ENCODE data around the gene RAB26. TPM values are rescaled to one million over a fixed set of nuclear protein-coding genes. Genes with fewer than 3 reads are reported as not detected.
A peak's percentile ranks its signal among the peaks of the same experiment; 100 is the strongest.
"Not testable (repeated sequence)": the region's sequence is repeated elsewhere in the genome, so short reads cannot be mapped to it uniquely, and the experiment has no call there.

RAB26 gene
- total RNA-seq, 1 donor from 2014 or later, result not detected

- peak overlapping the region; percentile 51 to 87 (median 79) for H3K9ac ChIP-seq (ENCODE audit: low read depth in 1 of 3, low read length in 3 of 3)
- H3K4me3 ChIP-seq (ENCODE audit: low read length in 3 of 3), result peak overlapping the region in 2 of 3 donors; percentile 56 to 67
- not testable (repeated sequence) for H3K36me3 ChIP-seq (ENCODE audit: control insufficient read depth in 3 of 3, insufficient read depth in 3 of 3, low read length in 3 of 3); H3K9me3 ChIP-seq (ENCODE audit: control insufficient read depth in 3 of 3, low read length in 3 of 3); H3K27me3 ChIP-seq (ENCODE audit: control insufficient read depth in 3 of 3, insufficient read depth in 3 of 3, low read length in 3 of 3)
- H3K27ac ChIP-seq (ENCODE audit: low read depth, low read length), result peak overlapping the region; percentile 90
- H3K4me1 ChIP-seq (ENCODE audit: control insufficient read depth in 3 of 3, insufficient read depth in 3 of 3, low read length in 3 of 3), result peaks cover 62 to 78% (median 72%) of the 10 kb centered on the region in 3 donors
Observed at GRCh38 chr16:2124694-2125444, 23.6 kb upstream of the RAB26 start.

DNA sequence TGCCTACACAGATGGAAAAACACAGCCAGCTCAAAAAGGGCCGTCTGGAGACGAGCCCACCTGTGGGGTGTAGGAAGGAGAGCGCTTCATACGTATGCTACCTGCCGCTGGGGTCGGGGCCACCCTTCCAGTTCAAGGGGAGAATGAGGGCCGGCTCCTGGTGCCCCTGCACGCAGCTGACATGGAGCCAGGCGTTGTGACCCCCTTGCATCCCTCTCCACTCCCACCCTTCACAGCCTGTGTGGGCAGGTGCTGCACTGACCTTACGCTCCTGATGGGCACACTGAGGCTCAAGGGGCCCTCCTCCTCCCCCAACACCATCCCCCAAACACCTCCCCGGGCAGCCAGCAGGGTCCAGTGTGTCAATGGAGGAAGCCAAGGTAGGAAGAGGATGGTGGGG, 22.8 kb upstream of the RAB26 start:
- Histone ChIP-seq H3K4me1 (ENCODE audit: control insufficient read depth in 3 of 3, insufficient read depth in 3 of 3, low read length in 3 of 3) (peaks cover 65 to 80% (median 77%) of the 10 kb centered on the region in 3 donors), H3K4me3 (ENCODE audit: low read length in 3 of 3) (peak overlapping the region; percentile 14 to 67 (median 54)), H3K9ac (ENCODE audit: low read depth in 1 of 3, low read length in 3 of 3) (peak overlapping the region; percentile 51 to 87 (median 79)), H3K27ac (ENCODE audit: low read depth, low read length) (peak overlapping the region; percentile 90)
- H3K9me3 ChIP-seq (ENCODE audit: control insufficient read depth in 3 of 3, low read length in 3 of 3); H3K27me3 ChIP-seq (ENCODE audit: control insufficient read depth in 3 of 3, insufficient read depth in 3 of 3, low read length in 3 of 3); H3K36me3 ChIP-seq (ENCODE audit: control insufficient read depth in 3 of 3, insufficient read depth in 3 of 3, low read length in 3 of 3): not testable (repeated sequence)

DNA sequence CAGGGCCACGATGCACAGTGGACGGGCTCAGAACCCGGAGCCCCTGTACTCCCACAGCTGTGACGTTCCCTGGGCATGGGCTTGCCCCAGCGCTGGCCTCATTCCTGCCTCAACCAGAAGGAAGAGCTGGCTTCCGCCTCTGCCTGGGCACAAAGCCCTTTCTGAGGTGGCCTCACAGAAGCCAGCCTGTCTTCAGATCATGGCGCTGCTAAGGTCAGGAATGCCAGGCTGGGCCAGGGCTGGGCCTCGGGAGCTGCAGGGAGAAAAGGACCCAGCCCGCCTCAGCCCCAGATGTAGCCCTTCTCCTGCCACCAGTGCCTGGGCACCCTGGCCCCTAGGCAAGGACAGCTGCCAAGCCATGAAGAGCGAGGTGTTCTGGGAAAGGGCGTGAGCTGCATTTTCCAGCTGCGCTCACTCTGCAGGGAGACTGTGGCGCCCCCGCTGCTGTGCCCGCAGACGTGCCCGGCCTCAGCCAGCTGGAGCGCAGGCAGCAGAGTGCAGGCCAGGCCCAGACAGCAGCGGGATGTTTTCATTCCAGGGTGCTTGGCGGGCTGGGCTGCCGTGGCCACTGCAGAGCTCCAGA, 22.2 kb upstream of the RAB26 start:
- Histone ChIP-seq H3K4me1 (ENCODE audit: control insufficient read depth in 3 of 3, insufficient read depth in 3 of 3, low read length in 3 of 3) (peaks cover 64 to 83% (median 76%) of the 10 kb centered on the region in 3 donors), H3K27ac (ENCODE audit: low read depth, low read length) (peak overlapping the region; percentile 90), H3K9ac (ENCODE audit: low read depth in 1 of 3, low read length in 3 of 3) (peak overlapping the region in 2 of 3 donors; percentile 79 to 87), H3K4me3 (ENCODE audit: low read length in 3 of 3) (peak overlapping the region in 2 of 3 donors; percentile 35 to 67)
- not testable (repeated sequence) for H3K9me3 ChIP-seq (ENCODE audit: control insufficient read depth in 3 of 3, low read length in 3 of 3); H3K36me3 ChIP-seq (ENCODE audit: control insufficient read depth in 3 of 3, insufficient read depth in 3 of 3, low read length in 3 of 3); H3K27me3 ChIP-seq (ENCODE audit: control insufficient read depth in 3 of 3, insufficient read depth in 3 of 3, low read length in 3 of 3)

DNA sequence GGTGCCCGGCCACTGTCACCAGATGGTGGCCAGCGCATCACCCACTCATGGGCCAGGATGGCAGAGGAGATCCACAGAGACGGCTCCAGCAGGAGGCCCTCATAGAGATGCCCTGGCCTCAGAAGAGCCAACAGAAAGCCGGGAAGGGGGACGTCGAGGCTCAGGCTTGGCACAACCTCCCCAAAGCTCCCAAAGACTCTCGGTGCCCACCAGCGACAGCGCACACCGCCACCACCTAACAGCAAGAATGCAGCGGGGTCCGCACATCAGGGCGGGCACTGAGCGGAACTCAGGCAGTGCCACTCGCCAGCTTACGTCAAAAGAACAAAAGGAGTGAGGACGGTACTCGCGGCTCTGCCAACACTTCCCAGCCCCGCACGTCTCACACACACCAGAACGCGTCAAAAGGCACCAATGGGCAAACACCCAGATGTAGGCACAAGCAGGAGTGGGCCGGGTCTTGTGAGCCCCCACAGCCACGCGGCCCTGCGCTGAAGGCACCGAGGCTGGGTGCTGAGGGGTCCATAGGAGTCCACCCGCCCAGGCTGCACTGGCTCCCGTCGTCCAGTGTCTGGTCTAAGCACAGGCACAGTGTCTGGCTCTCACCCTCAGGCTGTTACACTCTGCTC, 21.4 kb upstream of the RAB26 start:
- peak overlapping the region; percentile 51 to 87 (median 53) for H3K9ac ChIP-seq (ENCODE audit: low read depth in 1 of 3, low read length in 3 of 3)
- H3K9me3 ChIP-seq (ENCODE audit: control insufficient read depth in 3 of 3, low read length in 3 of 3); H3K27me3 ChIP-seq (ENCODE audit: control insufficient read depth in 3 of 3, insufficient read depth in 3 of 3, low read length in 3 of 3); H3K36me3 ChIP-seq (ENCODE audit: control insufficient read depth in 3 of 3, insufficient read depth in 3 of 3, low read length in 3 of 3): not testable (repeated sequence)
- H3K4me3 ChIP-seq (ENCODE audit: low read length in 3 of 3), result peak overlapping the region; percentile 23 to 67 (median 35)
- H3K27ac ChIP-seq (ENCODE audit: low read depth, low read length), result peak overlapping the region; percentile 90
- peaks cover 57 to 75% (median 69%) of the 10 kb centered on the region in 3 donors for H3K4me1 ChIP-seq (ENCODE audit: control insufficient read depth in 3 of 3, insufficient read depth in 3 of 3, low read length in 3 of 3)

- Histone ChIP-seq H3K27ac (ENCODE audit: low read depth, low read length) (peak overlapping the region; percentile 90), H3K4me3 (ENCODE audit: low read length in 3 of 3) (peak overlapping the region in 1 of 3 donors; percentile 67), H3K4me1 (ENCODE audit: control insufficient read depth in 3 of 3, insufficient read depth in 3 of 3, low read length in 3 of 3) (peaks cover 50 to 68% (median 62%) of the 10 kb centered on the region in 3 donors)
- H3K9me3 ChIP-seq (ENCODE audit: control insufficient read depth in 3 of 3, low read length in 3 of 3); H3K27me3 ChIP-seq (ENCODE audit: control insufficient read depth in 3 of 3, insufficient read depth in 3 of 3, low read length in 3 of 3); H3K9ac ChIP-seq (ENCODE audit: low read depth in 1 of 3, low read length in 3 of 3); H3K36me3 ChIP-seq (ENCODE audit: control insufficient read depth in 3 of 3, insufficient read depth in 3 of 3, low read length in 3 of 3): not testable (repeated sequence)
Observed at GRCh38 chr16:2127630-2128280, 20.7 kb upstream of the RAB26 start.

- not testable (repeated sequence) for H3K27ac ChIP-seq (ENCODE audit: low read depth, low read length); H3K36me3 ChIP-seq (ENCODE audit: control insufficient read depth in 3 of 3, insufficient read depth in 3 of 3, low read length in 3 of 3); H3K9ac ChIP-seq (ENCODE audit: low read depth in 1 of 3, low read length in 3 of 3); H3K9me3 ChIP-seq (ENCODE audit: control insufficient read depth in 3 of 3, low read length in 3 of 3); H3K4me3 ChIP-seq (ENCODE audit: low read length in 3 of 3); H3K27me3 ChIP-seq (ENCODE audit: control insufficient read depth in 3 of 3, insufficient read depth in 3 of 3, low read length in 3 of 3)
- H3K4me1 ChIP-seq (ENCODE audit: control insufficient read depth in 3 of 3, insufficient read depth in 3 of 3, low read length in 3 of 3), result peaks cover 41 to 58% (median 53%) of the 10 kb centered on the region in 3 donors
Observed at GRCh38 chr16:2129251-2129650, 19.2 kb upstream of the RAB26 start.

- peak overlapping the region in 1 of 3 donors; percentile 25 for H3K9ac ChIP-seq (ENCODE audit: low read depth in 1 of 3, low read length in 3 of 3)
- peaks cover 38 to 52% (median 46%) of the 10 kb centered on the region in 3 donors for H3K4me1 ChIP-seq (ENCODE audit: control insufficient read depth in 3 of 3, insufficient read depth in 3 of 3, low read length in 3 of 3)
- not testable (repeated sequence) for H3K4me3 ChIP-seq (ENCODE audit: low read length in 3 of 3); H3K36me3 ChIP-seq (ENCODE audit: control insufficient read depth in 3 of 3, insufficient read depth in 3 of 3, low read length in 3 of 3); H3K27me3 ChIP-seq (ENCODE audit: control insufficient read depth in 3 of 3, insufficient read depth in 3 of 3, low read length in 3 of 3); H3K27ac ChIP-seq (ENCODE audit: low read depth, low read length); H3K9me3 ChIP-seq (ENCODE audit: control insufficient read depth in 3 of 3, low read length in 3 of 3)
Observed at GRCh38 chr16:2129890-2130447, 18.5 kb upstream of the RAB26 start.

- Histone ChIP-seq H3K4me1 (ENCODE audit: control insufficient read depth in 3 of 3, insufficient read depth in 3 of 3, low read length in 3 of 3) (peaks cover 6 to 21% (median 15%) of the 10 kb centered on the region in 3 donors), H3K27ac (ENCODE audit: low read depth, low read length) (peak overlapping the region; percentile 25), H3K4me3 (ENCODE audit: low read length in 3 of 3) (peak overlapping the region in 1 of 3 donors; percentile 27), H3K9ac (ENCODE audit: low read depth in 1 of 3, low read length in 3 of 3) (peak overlapping the region in 2 of 3 donors; percentile 23 to 25)
- H3K36me3 ChIP-seq (ENCODE audit: control insufficient read depth in 3 of 3, insufficient read depth in 3 of 3, low read length in 3 of 3); H3K27me3 ChIP-seq (ENCODE audit: control insufficient read depth in 3 of 3, insufficient read depth in 3 of 3, low read length in 3 of 3); H3K9me3 ChIP-seq (ENCODE audit: control insufficient read depth in 3 of 3, low read length in 3 of 3): not testable (repeated sequence)
Observed at GRCh38 chr16:2133797-2134196, 14.6 kb upstream of the RAB26 start.

DNA sequence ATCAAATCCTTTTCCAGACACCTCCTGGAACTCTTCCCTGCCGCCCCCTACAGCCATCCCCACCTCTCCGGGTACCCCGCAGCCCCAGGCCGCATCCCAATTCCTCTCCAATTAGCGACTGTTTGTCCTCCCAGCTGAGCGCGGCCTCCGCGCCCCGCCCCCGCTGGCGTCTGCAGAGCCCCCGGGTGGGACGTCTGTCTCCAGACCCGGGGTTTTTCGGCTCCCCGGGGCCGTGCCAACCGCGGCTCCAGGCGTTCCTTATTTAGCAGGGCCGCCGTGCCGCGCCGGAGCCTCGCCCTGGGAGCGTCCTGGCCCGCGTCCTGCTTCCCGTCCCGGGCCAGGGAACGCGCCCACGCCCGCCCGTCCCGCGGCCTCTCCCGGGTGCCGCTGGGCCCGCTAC, 13.4 kb upstream of the RAB26 start:
- H3K27me3 ChIP-seq (ENCODE audit: control insufficient read depth in 3 of 3, insufficient read depth in 3 of 3, low read length in 3 of 3); H3K9me3 ChIP-seq (ENCODE audit: control insufficient read depth in 3 of 3, low read length in 3 of 3); H3K36me3 ChIP-seq (ENCODE audit: control insufficient read depth in 3 of 3, insufficient read depth in 3 of 3, low read length in 3 of 3): not testable (repeated sequence)
- H3K4me1 ChIP-seq (ENCODE audit: control insufficient read depth in 3 of 3, insufficient read depth in 3 of 3, low read length in 3 of 3), result peaks cover 4 to 15% (median 10%) of the 10 kb centered on the region in 3 donors
- H3K9ac ChIP-seq (ENCODE audit: low read depth in 1 of 3, low read length in 3 of 3), result peak overlapping the region in 2 of 3 donors; percentile 38 to 50
- H3K27ac ChIP-seq (ENCODE audit: low read depth, low read length), result peak overlapping the region; percentile 68
- peak overlapping the region; percentile 36 to 64 (median 41) for H3K4me3 ChIP-seq (ENCODE audit: low read length in 3 of 3)

Measured in skeletal muscle tissue (tissue), 4 donors.